ENCODE measurements around the gene DNALI1. TPM values are rescaled to one million over a fixed set of nuclear protein-coding genes. Genes with fewer than 3 reads are reported as not detected.

Gene DNALI1
- total and polyA plus RNA-seq, 10 of the 15 experiments (the other 5 are each of a cell fraction or from before 2014, with no cell fraction given), result 0.03 to 0.13 (median 0.05) TPM; not detected in 7

GRCh38 chr1:37570528-37571334, 14.0 kb downstream of the DNALI1 start:
- no peaks in the 10 kb centered on the region for H3K27me3 ChIP-seq (replicated peaks in 1 of 2; ENCODE audit: control insufficient read depth in 2 of 2, insufficient read depth in 2 of 2, low read length in 1 of 2)
- no peaks in the 10 kb centered on the region for H3K9me3 ChIP-seq (replicated peaks; ENCODE audit: control insufficient read depth, insufficient read depth, low read length)
- intact Hi-C loops (cut with micrococcal nuclease; ENCODE audit: unreplicated experiment) (no loop called here), in situ Hi-C loops (cut with MboI) (no loop called here)
- H4K20me1 ChIP-seq (ENCODE audit: control insufficient read depth, insufficient read depth), result no peaks in the 10 kb centered on the region; the same call in 1 of the 2 replicates
- H2AFZ ChIP-seq (ENCODE audit: control insufficient read depth, low read depth, low read length), result no peak overlapping the region
- H3K4me3 ChIP-seq, result no peak overlapping the region
- no peaks in the 10 kb centered on the region for H3K79me2 ChIP-seq (ENCODE audit: control insufficient read depth, insufficient read depth, low read length)
- no peak overlapping the region for H3K27ac ChIP-seq (ENCODE audit: control insufficient read depth, insufficient read depth)
- WGBS (ENCODE audit: insufficient coverage, insufficient replicate concordance, low lambda C conversion rate, missing lambda C conversion rate), result 68% methylated on average over 3 of the region's 3 CpGs
- TF ChIP-seq, protein P1, sequence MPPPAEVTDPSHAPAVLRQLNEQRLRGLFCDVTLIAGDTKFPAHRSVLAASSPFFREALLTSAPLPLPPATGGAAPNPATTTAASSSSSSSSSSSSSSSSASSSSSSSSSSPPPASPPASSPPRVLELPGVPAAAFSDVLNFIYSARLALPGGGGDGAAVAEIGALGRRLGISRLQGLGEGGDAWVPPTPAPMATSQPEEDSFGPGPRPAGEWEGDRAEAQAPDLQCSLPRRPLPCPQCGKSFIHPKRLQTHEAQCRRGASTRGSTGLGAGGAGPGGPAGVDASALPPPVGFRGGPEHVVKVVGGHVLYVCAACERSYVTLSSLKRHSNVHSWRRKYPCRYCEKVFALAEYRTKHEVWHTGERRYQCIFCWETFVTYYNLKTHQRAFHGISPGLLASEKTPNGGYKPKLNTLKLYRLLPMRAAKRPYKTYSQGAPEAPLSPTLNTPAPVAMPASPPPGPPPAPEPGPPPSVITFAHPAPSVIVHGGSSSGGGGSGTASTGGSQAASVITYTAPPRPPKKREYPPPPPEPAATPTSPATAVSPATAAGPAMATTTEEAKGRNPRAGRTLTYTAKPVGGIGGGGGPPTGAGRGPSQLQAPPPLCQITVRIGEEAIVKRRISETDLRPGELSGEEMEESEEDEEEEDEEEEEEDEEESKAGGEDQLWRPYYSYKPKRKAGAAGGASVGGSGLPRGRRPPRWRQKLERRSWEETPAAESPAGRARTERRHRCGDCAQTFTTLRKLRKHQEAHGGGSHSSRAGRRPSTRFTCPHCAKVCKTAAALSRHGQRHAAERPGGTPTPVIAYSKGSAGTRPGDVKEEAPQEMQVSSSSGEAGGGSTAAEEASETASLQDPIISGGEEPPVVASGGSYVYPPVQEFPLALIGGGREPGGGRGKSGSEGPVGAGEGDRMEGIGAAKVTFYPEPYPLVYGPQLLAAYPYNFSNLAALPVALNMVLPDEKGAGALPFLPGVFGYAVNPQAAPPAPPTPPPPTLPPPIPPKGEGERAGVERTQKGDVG (CRISPR knock-in tag; IDR thresholded peaks at IDR 0.05), result no peak
- no peaks in the 10 kb centered on the region for H3K4me1 ChIP-seq (ENCODE audit: control insufficient read depth, insufficient read depth, low read length)
- CTCF ChIA-PET, result no interaction called here
- peaks cover 32 to 60% of the 10 kb centered on the region in 2 experiments for H3K36me3 ChIP-seq (ENCODE audit: control insufficient read depth in 2 of 2, insufficient read depth in 2 of 2, low read length in 1 of 2)
- no peak overlapping the region for H3K4me2 ChIP-seq (ENCODE audit: control insufficient read depth, insufficient read depth)
- ATAC-seq, result no peak
- no peak for FAIRE-seq
- H3K9ac ChIP-seq (ENCODE audit: control insufficient read depth, insufficient read depth, low read length), result no peak overlapping the region
- RAD21 ChIA-PET (ENCODE audit: unreplicated experiment), result no interaction called here
- SMC1A ChIA-PET (ENCODE audit: uncharacterized antibody, unreplicated experiment), result interaction anchor here (1.4 kb wide), 1 partner anchor 111 kb away, joined by 3 read pairs; no protein-coding TSS in a partner anchor
- POLR2A ChIA-PET, result interaction anchor here (0.7 kb wide), 1 partner anchor 360 kb away, joined by 8 read pairs; no protein-coding TSS in a partner anchor
- DNase-seq (ENCODE audit: low read depth, low spot score), result no peak
- BruUV-seq (replicated peaks), result no TSS peak
